Adipocyte (in vitro differentiated cells): Measurements from ENCODE around the gene PPP1R16B.
A peak's percentile ranks its signal among the peaks of the same experiment; 100 is the strongest.
"Not testable (repeated sequence)": the region's sequence is repeated elsewhere in the genome, so short reads cannot be mapped to it uniquely, and the experiment has no call there.

Source experiments
- DNase-seq: peaks from one replicate; pipeline ENCODE4 v3.0.0-alpha.2; 2015; ENCODE audit warnings: low read depth
- H3K27me3 ChIP-seq: replicated peaks from 2 replicates; pipeline ENCODE4 v1.7.0; 2013; ENCODE audit warnings: mild to moderate bottlenecking, low read length, moderate library complexity; ENCODE audit not compliant: control insufficient read depth, insufficient read depth
- H3K36me3 ChIP-seq: 2 replicates; pipeline ENCODE4 v1.7.0; 2013; ENCODE audit warnings: low read length, mild to moderate bottlenecking, moderate library complexity; ENCODE audit not compliant: control insufficient read depth, insufficient read depth, severe bottlenecking
- H3K4me1 ChIP-seq: 2 replicates; pipeline ENCODE4 v1.7.0; 2013; ENCODE audit warnings: mild to moderate bottlenecking, low read length, moderate library complexity; ENCODE audit not compliant: control insufficient read depth, insufficient read depth
- H3K4me3 ChIP-seq: 2 replicates; pipeline ENCODE4 v1.7.0; 2013; ENCODE audit warnings: mild to moderate bottlenecking, low read length, moderate library complexity
- H3K9ac ChIP-seq: 2 replicates; pipeline ENCODE4 v1.7.0; 2013; ENCODE audit warnings: mild to moderate bottlenecking, low read length, moderate library complexity
- H3K9me3 ChIP-seq: 2 replicates; pipeline ENCODE4 v1.7.0; 2013; ENCODE audit warnings: mild to moderate bottlenecking, low read length, moderate library complexity; ENCODE audit not compliant: control insufficient read depth

The PPP1R16B gene

GRCh38 chr20:38812182-38812581, 6.7 kb downstream of the PPP1R16B start:
- no peak overlapping the region for H3K4me3 ChIP-seq
- DNase-seq: no peak
- no peak overlapping the region for H3K9ac ChIP-seq
- peaks cover 78% of the 10 kb centered on the region for H3K27me3 ChIP-seq
- peaks cover 5% of the 10 kb centered on the region for H3K9me3 ChIP-seq
- peaks cover 5% of the 10 kb centered on the region for H3K4me1 ChIP-seq
- H3K36me3 ChIP-seq: no peaks in the 10 kb centered on the region

GRCh38 chr20:38812709-38813573, 7.4 kb downstream of the PPP1R16B start:
- H3K4me1 ChIP-seq: peaks cover 5% of the 10 kb centered on the region
- peaks cover 73% of the 10 kb centered on the region for H3K27me3 ChIP-seq
- H3K36me3 ChIP-seq: no peaks in the 10 kb centered on the region
- DNase-seq: no peak
- no peak overlapping the region for H3K9ac ChIP-seq
- peaks cover 5% of the 10 kb centered on the region for H3K9me3 ChIP-seq
- no peak overlapping the region for H3K4me3 ChIP-seq

DNA sequence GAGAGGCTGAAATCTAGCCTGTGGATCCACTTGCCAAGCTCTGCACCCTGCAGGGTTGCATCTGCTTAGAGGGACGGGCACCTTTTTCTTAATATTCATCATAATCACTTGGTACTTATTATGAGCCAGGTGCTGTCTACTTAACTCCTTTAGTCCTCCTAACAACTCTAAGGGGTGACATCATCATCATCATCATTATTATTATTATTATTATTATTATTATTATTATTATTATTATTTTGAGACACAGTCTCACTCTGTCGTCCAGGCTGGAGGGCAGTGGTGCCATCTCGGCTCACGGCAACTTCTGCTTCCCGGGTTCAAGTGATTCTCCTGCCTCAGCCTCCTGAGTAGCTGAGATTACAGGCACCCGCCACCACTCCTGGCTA, 8.1 kb downstream of the PPP1R16B start:
- H3K36me3 ChIP-seq, H3K9ac ChIP-seq, H3K4me3 ChIP-seq, DNase-seq, H3K4me1 ChIP-seq, H3K9me3 ChIP-seq: not testable (repeated sequence)
- peaks cover 73% of the 10 kb centered on the region for H3K27me3 ChIP-seq

GRCh38 chr20:38815446-38815845, 9.9 kb downstream of the PPP1R16B start:
- Histone ChIP-seq H3K4me3 (no peak overlapping the region), H3K9ac (no peak overlapping the region), H3K36me3 (no peaks in the 10 kb centered on the region), H3K4me1 (peaks cover 5% of the 10 kb centered on the region), H3K27me3 (peaks cover 55% of the 10 kb centered on the region), H3K9me3 (peaks cover 5% of the 10 kb centered on the region)
- DNase-seq: no peak

DNA sequence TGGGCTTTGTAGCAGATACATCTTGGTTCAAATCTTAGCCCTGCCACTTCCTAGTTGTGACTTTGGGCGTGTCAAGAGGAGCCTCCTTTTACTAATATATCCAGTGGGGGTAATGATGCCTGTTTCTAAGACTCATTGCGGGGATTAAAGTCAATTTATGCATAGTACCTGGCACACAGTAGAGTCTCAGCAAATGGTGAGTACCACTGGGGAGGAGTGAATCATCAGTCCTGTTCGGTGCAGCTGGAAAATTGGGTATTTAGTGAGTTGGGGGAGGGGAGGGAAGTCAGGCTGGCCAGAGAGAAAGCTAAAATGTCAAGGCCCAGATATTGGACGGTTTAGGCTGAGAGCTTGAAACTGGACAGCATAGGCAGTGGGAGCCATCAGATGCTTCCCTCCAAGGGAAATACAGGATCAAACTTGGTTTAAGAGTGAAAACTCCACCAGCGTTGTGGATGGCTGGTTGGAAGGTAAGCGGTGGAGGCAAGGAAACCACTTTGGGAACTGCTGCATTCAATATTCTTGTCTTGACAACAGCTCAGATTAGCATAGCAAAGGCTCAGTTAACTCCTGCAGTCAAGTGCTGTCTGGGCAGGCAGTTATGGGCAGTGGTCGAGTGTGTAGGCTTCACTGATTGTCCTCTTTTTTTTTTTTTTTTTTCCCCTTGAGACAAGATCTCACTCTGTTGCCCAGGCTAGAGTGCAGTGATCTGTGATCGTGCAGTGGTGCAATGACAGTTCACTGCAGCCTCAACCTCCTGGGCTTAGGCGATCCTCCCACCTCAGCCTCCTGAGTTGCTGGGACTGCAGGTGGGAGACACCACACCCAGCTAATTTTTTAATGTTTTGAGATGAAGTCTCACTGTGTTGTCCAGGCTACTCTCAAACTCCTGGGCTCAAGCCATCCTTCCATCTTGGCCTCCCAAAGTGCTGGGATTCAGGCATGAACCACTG, 12.9 kb downstream of the PPP1R16B start:
- peaks cover 5% of the 10 kb centered on the region for H3K9me3 ChIP-seq
- no peak for DNase-seq
- H3K36me3 ChIP-seq: no peaks in the 10 kb centered on the region
- no peak overlapping the region for H3K4me3 ChIP-seq
- H3K9ac ChIP-seq: no peak overlapping the region
- H3K4me1 ChIP-seq: no peaks in the 10 kb centered on the region
- peaks cover 32% of the 10 kb centered on the region for H3K27me3 ChIP-seq

DNA sequence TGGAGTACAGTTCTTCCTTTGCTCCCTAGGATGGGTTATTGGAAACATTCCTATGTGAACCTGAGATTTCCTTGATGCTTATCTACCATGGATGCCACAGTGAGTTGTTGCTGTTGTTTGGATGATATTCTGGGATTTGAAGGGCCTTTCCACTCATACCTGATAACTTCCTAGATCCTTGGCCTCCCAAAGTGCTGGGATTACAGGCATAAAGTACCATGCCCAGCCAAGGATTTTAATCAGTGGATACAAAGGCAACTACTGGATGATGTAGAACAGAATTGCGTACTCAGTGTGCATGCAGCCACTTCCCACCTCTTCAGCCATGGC, 20.0 kb downstream of the PPP1R16B start:
- peaks cover 29% of the 10 kb centered on the region for H3K27me3 ChIP-seq
- H3K9ac ChIP-seq: no peak overlapping the region
- H3K9me3 ChIP-seq: no peaks in the 10 kb centered on the region
- no peak overlapping the region for H3K4me3 ChIP-seq
- no peaks in the 10 kb centered on the region for H3K4me1 ChIP-seq
- no peaks in the 10 kb centered on the region for H3K36me3 ChIP-seq
- DNase-seq: no peak

- peaks cover 29% of the 10 kb centered on the region for H3K27me3 ChIP-seq
- H3K9me3 ChIP-seq: no peaks in the 10 kb centered on the region
- H3K4me3 ChIP-seq: no peak overlapping the region
- no peaks in the 10 kb centered on the region for H3K36me3 ChIP-seq
- peak; percentile 26 for DNase-seq
- no peak overlapping the region for H3K9ac ChIP-seq
- H3K4me1 ChIP-seq: no peaks in the 10 kb centered on the region
These were observed 20.6 kb downstream of the PPP1R16B start for GRCh38 chr20:38825901-38826625.

- H3K4me3 ChIP-seq: no peak overlapping the region
- no peaks in the 10 kb centered on the region for H3K4me1 ChIP-seq
- no peak overlapping the region for H3K9ac ChIP-seq
- no peak for DNase-seq
- no peaks in the 10 kb centered on the region for H3K9me3 ChIP-seq
- no peaks in the 10 kb centered on the region for H3K36me3 ChIP-seq
- peaks cover 39% of the 10 kb centered on the region for H3K27me3 ChIP-seq
These were observed 22.3 kb downstream of the PPP1R16B start for GRCh38 chr20:38827770-38828281.

- Histone ChIP-seq H3K9ac (no peak overlapping the region), H3K4me3 (no peak overlapping the region), H3K4me1 (no peaks in the 10 kb centered on the region), H3K27me3 (peaks cover 47% of the 10 kb centered on the region), H3K36me3 (no peaks in the 10 kb centered on the region), H3K9me3 (no peaks in the 10 kb centered on the region)
- no peak for DNase-seq
These were observed 23.2 kb downstream of the PPP1R16B start for GRCh38 chr20:38828514-38829295.

DNA sequence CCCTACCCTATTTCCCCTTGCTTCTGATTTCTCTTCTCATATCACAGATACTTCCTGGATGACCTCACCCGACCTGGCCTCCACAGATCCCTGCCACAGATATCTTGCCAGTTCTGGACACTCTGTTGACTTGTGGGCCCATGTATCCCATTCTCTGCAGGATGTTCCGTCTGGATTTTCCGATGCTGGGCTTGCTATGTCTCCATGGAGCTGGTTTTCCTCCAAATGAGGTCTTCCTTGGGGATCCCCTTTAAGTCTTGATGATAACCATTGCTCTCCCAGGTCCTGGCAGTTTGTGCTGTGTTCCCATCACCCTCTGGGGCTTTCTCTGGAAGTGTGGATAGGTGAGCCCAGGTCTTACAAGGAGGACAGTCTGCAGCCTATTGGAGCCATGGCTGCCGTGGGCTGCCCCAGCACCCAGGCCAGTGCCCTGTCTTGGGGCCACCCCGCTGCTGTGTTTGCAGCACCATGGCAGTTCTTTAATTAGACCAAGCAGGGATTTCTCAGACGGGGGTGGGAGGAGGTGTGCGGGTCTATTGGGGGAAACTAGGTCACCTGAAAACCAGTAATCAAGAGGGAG, 23.9 kb downstream of the PPP1R16B start:
- Histone ChIP-seq H3K27me3 (peaks cover 46% of the 10 kb centered on the region), H3K9me3 (no peaks in the 10 kb centered on the region), H3K36me3 (no peaks in the 10 kb centered on the region), H3K9ac (no peak overlapping the region), H3K4me3 (no peak overlapping the region), H3K4me1 (no peaks in the 10 kb centered on the region)
- DNase-seq: no peak
